Measurements from ENCODE around the gene FBXO24. TPM values are rescaled to one million over a fixed set of nuclear protein-coding genes. Genes with fewer than 3 reads are reported as not detected.

Gene FBXO24
- total and polyA plus RNA-seq, 8 donors = 0.31 to 2.0 (median 0.81) TPM

GRCh38 chr7:100573691-100574361 is 12.3 kb upstream of the FBXO24 start, which contains the start of gene SAP25:
TSS of gene SAP25 (minus strand) at chr7:100573900. CDS start at chr7:100573742, 158 bp downstream.
- Histone ChIP-seq H3K27ac (no peak within 1 kb of the TSS), H3K4me1 (peaks cover 8 to 11% (median 8%) of the 10 kb centered on the region in 3 donors), H3K4me3 (no peak within 1 kb of the TSS), H3K36me3 (peaks cover 3 to 43% (median 23%) of the 10 kb centered on the region in 3 donors), H3K27me3 (no peaks in the 10 kb centered on the region), H3K9me3 (no peaks in the 10 kb centered on the region)
- intact Hi-C loops (cut with DNase I) = no loop called here
- no peak for FAIRE-seq
- no peak for ATAC-seq
- peak in 2 of 6 donors; percentile 19 to 81 for DNase-seq
- no peak for TF ChIP-seq CTCF (IDR thresholded peaks at IDR 0.05)
- 90 to 91% methylated on average over 69 to 70 of the region's 70 CpGs for WGBS, 2 donors

GRCh38 chr7:100574362-100575205 is 11.5 kb upstream of the FBXO24 start:
- 93 to 94% methylated on average over 36 to 44 of the region's 44 CpGs for WGBS, 2 donors
- TF ChIP-seq CTCF (IDR thresholded peaks at IDR 0.05) = no peak
- H3K4me3 ChIP-seq = no peak overlapping the region
- peaks cover 7 to 8% (median 7%) of the 10 kb centered on the region in 3 donors for H3K4me1 ChIP-seq
- H3K27me3 ChIP-seq = no peaks in the 10 kb centered on the region
- no peaks in the 10 kb centered on the region for H3K9me3 ChIP-seq
- intact Hi-C loops (cut with DNase I) = no loop called here
- no peak overlapping the region for H3K27ac ChIP-seq
- FAIRE-seq = no peak
- H3K36me3 ChIP-seq = peaks cover 3 to 48% (median 23%) of the 10 kb centered on the region in 3 donors
- ATAC-seq = no peak
- DNase-seq = peak in 3 of 6 donors; percentile 15 to 69 (median 22)

- FAIRE-seq = no peak
Measured at GRCh38 chr7:100575206-100575631, 10.9 kb upstream of the FBXO24 start.

GRCh38 chr7:100575746-100576383 is 10.3 kb upstream of the FBXO24 start:
- peak in 2 of 6 donors; percentile 16 to 69 for DNase-seq
- H3K4me1 ChIP-seq = no peaks in the 10 kb centered on the region
- H3K27ac ChIP-seq = no peak overlapping the region
- no peak for FAIRE-seq
- H3K9me3 ChIP-seq = no peaks in the 10 kb centered on the region
- no peaks in the 10 kb centered on the region for H3K27me3 ChIP-seq
- intact Hi-C loops (cut with DNase I) = no loop called here
- H3K4me3 ChIP-seq = no peak overlapping the region
- WGBS, 2 donors = 89 to 90% methylated on average over 17 of the region's 17 CpGs
- no peak for ATAC-seq
- TF ChIP-seq CTCF (IDR thresholded peaks at IDR 0.05) = no peak
- peaks cover 7 to 55% (median 24%) of the 10 kb centered on the region in 3 donors for H3K36me3 ChIP-seq

More at GRCh38 chr7:100575206-100575631, 10.9 kb upstream of the FBXO24 start:
- Histone ChIP-seq H3K27me3 (no peaks in the 10 kb centered on the region), H3K4me1 (peaks cover under 1 to 2% (median 2%) of the 10 kb centered on the region in 3 donors), H3K27ac (no peak overlapping the region), H3K9me3 (no peaks in the 10 kb centered on the region), H3K36me3 (peaks cover 7 to 53% (median 23%) of the 10 kb centered on the region in 3 donors), H3K4me3 (no peak overlapping the region)
- TF ChIP-seq CTCF (IDR thresholded peaks at IDR 0.05) = no peak
- DNase-seq (peak in 2 of 6 donors; percentile 15 to 73), ATAC-seq (no peak)
- intact Hi-C loops (cut with DNase I) = no loop called here
- WGBS, 2 donors = 79 to 85% methylated on average over 14 of the region's 14 CpGs

All from pancreas (tissue), 10 donors.